ENCODE results near the gene TIGD1.

DNA sequence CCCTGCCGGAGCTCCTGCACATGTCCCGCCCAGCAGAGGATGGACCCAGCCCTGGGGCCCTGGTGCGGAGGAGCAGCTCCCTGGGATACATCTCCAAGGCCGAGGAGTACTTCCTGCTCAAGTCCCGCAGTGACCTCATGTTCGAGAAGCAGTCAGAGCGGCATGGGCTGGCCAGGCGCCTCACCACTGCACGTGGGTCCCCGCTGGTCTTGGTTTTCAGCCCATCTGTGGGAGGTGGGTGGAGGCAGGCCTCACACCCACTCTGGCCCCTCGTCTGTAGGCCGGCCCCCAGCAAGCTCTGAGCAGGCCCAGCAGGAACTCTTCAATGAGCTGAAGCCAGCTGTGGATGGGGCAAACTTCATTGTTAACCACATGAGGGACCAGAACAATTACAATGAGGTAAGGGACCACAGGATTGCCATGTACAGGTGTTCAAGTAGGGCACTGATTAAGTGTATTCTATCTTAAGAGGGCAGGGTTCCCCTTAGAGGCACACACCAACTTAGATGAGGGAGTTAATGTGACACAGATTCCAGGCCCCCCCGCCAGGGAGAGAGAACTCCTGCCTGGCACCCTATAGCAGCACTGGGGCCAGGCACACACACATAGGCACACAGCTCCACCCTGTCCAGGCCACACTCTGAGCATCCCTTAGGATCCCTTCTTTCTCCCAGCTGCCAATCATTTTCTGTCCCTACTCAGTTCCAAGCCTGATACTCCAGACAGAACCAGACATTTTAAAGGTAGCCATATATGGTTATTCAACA, 16.2 kb downstream of the TIGD1 start:
- TF ChIP-seq POLR2A (IDR thresholded peaks at IDR 0.05) (no peak), CTCF (IDR thresholded peaks at IDR 0.05) (no peak)
